Measurements from ENCODE around the gene DGLUCY.
"Not testable (repeated sequence)": the region's sequence is repeated elsewhere in the genome, so short reads cannot be mapped to it uniquely, and the experiment has no call there.

Gene DGLUCY

GRCh38 chr14:91177073-91178034 is 63.5 kb downstream of the DGLUCY start:
- H4K8ac ChIP-seq (ENCODE audit: low read depth, low read length): no peak overlapping the region
- peak overlapping the region; percentile 26 for H3K14ac ChIP-seq (ENCODE audit: low read length)
- peaks cover 2% of the 10 kb centered on the region for H3K9me3 ChIP-seq (ENCODE audit: insufficient read depth, low read depth, low read length)
- H2BK12ac ChIP-seq (ENCODE audit: low read length): no peak overlapping the region
- WGBS (ENCODE audit: extremely low coverage, insufficient coverage, insufficient read length): no CpG with 5 or more reads among the region's 16 CpGs
- H4K91ac ChIP-seq (ENCODE audit: low read depth, low read length): no peak overlapping the region
- no peaks in the 10 kb centered on the region for H3K79me2 ChIP-seq (ENCODE audit: control insufficient read depth, insufficient read depth, low read length, poor library complexity)
- H2AK5ac ChIP-seq (ENCODE audit: low read length): peak overlapping the region; percentile 15
- no peaks in the 10 kb centered on the region for H3K79me1 ChIP-seq (ENCODE audit: low read length)
- no peak overlapping the region for H4K12ac ChIP-seq (ENCODE audit: low read depth, low read length)
- H3K4me2 ChIP-seq (ENCODE audit: low read length): no peak overlapping the region
- H3K9ac ChIP-seq (ENCODE audit: low read length): no peak overlapping the region
- peak; percentile 45 to 82 for DNase-seq
- no peaks in the 10 kb centered on the region for H3K4me1 ChIP-seq (ENCODE audit: control insufficient read depth in 1 of 2, insufficient read depth in 2 of 2, low read length in 2 of 2)
- H2BK120ac ChIP-seq (ENCODE audit: insufficient read depth, low read length, poor library complexity): no peak overlapping the region
- no peak overlapping the region for H2BK5ac ChIP-seq (ENCODE audit: low read depth, low read length, poor library complexity)
- no peak overlapping the region for H3K4me3 ChIP-seq (ENCODE audit: low read depth, low read length)
- H3K27me3 ChIP-seq (ENCODE audit: insufficient read depth, low read length): no peaks in the 10 kb centered on the region
- no peak overlapping the region for H3K4ac ChIP-seq (ENCODE audit: low read depth, low read length)
- no peak overlapping the region for H3K18ac ChIP-seq (ENCODE audit: low read length)
- no peak overlapping the region for H2AFZ ChIP-seq (ENCODE audit: insufficient read depth, low read length, poor library complexity)
- no peak overlapping the region for H3K27ac ChIP-seq (ENCODE audit: low read depth, low read length)
- H3K36me3 ChIP-seq (ENCODE audit: control insufficient read depth in 1 of 2, insufficient read depth in 2 of 2, low read length in 2 of 2): no peaks in the 10 kb centered on the region
- H3K23ac ChIP-seq (ENCODE audit: low read length): no peak overlapping the region

GRCh38 chr14:91180611-91181010 is 66.7 kb downstream of the DGLUCY start:
- Histone ChIP-seq H3K27ac (ENCODE audit: low read depth, low read length) (no peak overlapping the region), H3K79me1 (ENCODE audit: low read length) (no peaks in the 10 kb centered on the region)

GRCh38 chr14:91182753-91183152 is 68.9 kb downstream of the DGLUCY start:
- not testable (repeated sequence) for H3K14ac ChIP-seq (ENCODE audit: low read length); H3K4me3 ChIP-seq (ENCODE audit: low read depth, low read length); H4K91ac ChIP-seq (ENCODE audit: low read depth, low read length); H2BK5ac ChIP-seq (ENCODE audit: low read depth, low read length, poor library complexity); H3K23ac ChIP-seq (ENCODE audit: low read length); H3K4me2 ChIP-seq (ENCODE audit: low read length); H2BK12ac ChIP-seq (ENCODE audit: low read length); DNase-seq; H2BK120ac ChIP-seq (ENCODE audit: insufficient read depth, low read length, poor library complexity); H3K36me3 ChIP-seq (ENCODE audit: control insufficient read depth in 1 of 2, insufficient read depth in 2 of 2, low read length in 2 of 2); H4K12ac ChIP-seq (ENCODE audit: low read depth, low read length); H3K9ac ChIP-seq (ENCODE audit: low read length); H3K18ac ChIP-seq (ENCODE audit: low read length); H3K79me2 ChIP-seq (ENCODE audit: control insufficient read depth, insufficient read depth, low read length, poor library complexity); H2AK5ac ChIP-seq (ENCODE audit: low read length); H3K27ac ChIP-seq (ENCODE audit: low read depth, low read length); H4K8ac ChIP-seq (ENCODE audit: low read depth, low read length); H3K79me1 ChIP-seq (ENCODE audit: low read length); H3K27me3 ChIP-seq (ENCODE audit: insufficient read depth, low read length); H3K4ac ChIP-seq (ENCODE audit: low read depth, low read length); H3K9me3 ChIP-seq (ENCODE audit: insufficient read depth, low read depth, low read length); H3K4me1 ChIP-seq (ENCODE audit: control insufficient read depth in 1 of 2, insufficient read depth in 2 of 2, low read length in 2 of 2); H2AFZ ChIP-seq (ENCODE audit: insufficient read depth, low read length, poor library complexity)
- no CpG with 5 or more reads among the region's 3 CpGs for WGBS (ENCODE audit: extremely low coverage, insufficient coverage, insufficient read length)

More at GRCh38 chr14:91180611-91181010, 66.7 kb downstream of the DGLUCY start:
- H2BK120ac ChIP-seq (ENCODE audit: insufficient read depth, low read length, poor library complexity): no peak overlapping the region
- H3K36me3 ChIP-seq (ENCODE audit: control insufficient read depth in 1 of 2, insufficient read depth in 2 of 2, low read length in 2 of 2): no peaks in the 10 kb centered on the region
- no peak overlapping the region for H4K12ac ChIP-seq (ENCODE audit: low read depth, low read length)
- H2BK12ac ChIP-seq (ENCODE audit: low read length): no peak overlapping the region
- H4K91ac ChIP-seq (ENCODE audit: low read depth, low read length): no peak overlapping the region
- H3K4me2 ChIP-seq (ENCODE audit: low read length): no peak overlapping the region
- no peak overlapping the region for H4K8ac ChIP-seq (ENCODE audit: low read depth, low read length)
- no peak for DNase-seq
- H3K4me1 ChIP-seq (ENCODE audit: control insufficient read depth in 1 of 2, insufficient read depth in 2 of 2, low read length in 2 of 2): no peaks in the 10 kb centered on the region
- no peak overlapping the region for H2AFZ ChIP-seq (ENCODE audit: insufficient read depth, low read length, poor library complexity)
- H3K27me3 ChIP-seq (ENCODE audit: insufficient read depth, low read length): no peaks in the 10 kb centered on the region
- no peak overlapping the region for H2BK5ac ChIP-seq (ENCODE audit: low read depth, low read length, poor library complexity)
- no peak overlapping the region for H2AK5ac ChIP-seq (ENCODE audit: low read length)
- WGBS (ENCODE audit: extremely low coverage, insufficient coverage, insufficient read length): no CpG with 5 or more reads among the region's 2 CpGs
- no peak overlapping the region for H3K4me3 ChIP-seq (ENCODE audit: low read depth, low read length)
- no peak overlapping the region for H3K18ac ChIP-seq (ENCODE audit: low read length)
- no peak overlapping the region for H3K14ac ChIP-seq (ENCODE audit: low read length)
- no peak overlapping the region for H3K9ac ChIP-seq (ENCODE audit: low read length)
- no peaks in the 10 kb centered on the region for H3K79me2 ChIP-seq (ENCODE audit: control insufficient read depth, insufficient read depth, low read length, poor library complexity)
- H3K23ac ChIP-seq (ENCODE audit: low read length): no peak overlapping the region
- no peak overlapping the region for H3K4ac ChIP-seq (ENCODE audit: low read depth, low read length)
- no peaks in the 10 kb centered on the region for H3K9me3 ChIP-seq (ENCODE audit: insufficient read depth, low read depth, low read length)

- Histone ChIP-seq H3K23ac (ENCODE audit: low read length) (no peak overlapping the region), H3K4me1 (ENCODE audit: control insufficient read depth in 1 of 2, insufficient read depth in 2 of 2, low read length in 2 of 2) (no peaks in the 10 kb centered on the region), H2BK120ac (ENCODE audit: insufficient read depth, low read length, poor library complexity) (no peak overlapping the region), H4K12ac (ENCODE audit: low read depth, low read length) (no peak overlapping the region), H4K8ac (ENCODE audit: low read depth, low read length) (no peak overlapping the region), H3K18ac (ENCODE audit: low read length) (no peak overlapping the region), H3K9ac (ENCODE audit: low read length) (no peak overlapping the region), H3K27ac (ENCODE audit: low read depth, low read length) (no peak overlapping the region), H3K9me3 (ENCODE audit: insufficient read depth, low read depth, low read length) (no peaks in the 10 kb centered on the region), H3K79me2 (ENCODE audit: control insufficient read depth, insufficient read depth, low read length, poor library complexity) (no peaks in the 10 kb centered on the region), H2BK5ac (ENCODE audit: low read depth, low read length, poor library complexity) (no peak overlapping the region), H3K4me3 (ENCODE audit: low read depth, low read length) (no peak overlapping the region), H3K4ac (ENCODE audit: low read depth, low read length) (no peak overlapping the region), H2BK12ac (ENCODE audit: low read length) (no peak overlapping the region), H3K79me1 (ENCODE audit: low read length) (no peaks in the 10 kb centered on the region), H3K14ac (ENCODE audit: low read length) (no peak overlapping the region), H3K36me3 (ENCODE audit: control insufficient read depth in 1 of 2, insufficient read depth in 2 of 2, low read length in 2 of 2) (peaks cover 2 to 3% of the 10 kb centered on the region in 2 experiments), H3K4me2 (ENCODE audit: low read length) (no peak overlapping the region), H3K27me3 (ENCODE audit: insufficient read depth, low read length) (no peaks in the 10 kb centered on the region), H4K91ac (ENCODE audit: low read depth, low read length) (no peak overlapping the region), H2AFZ (ENCODE audit: insufficient read depth, low read length, poor library complexity) (no peak overlapping the region), H2AK5ac (ENCODE audit: low read length) (no peak overlapping the region)
- DNase-seq: no peak
Observed at GRCh38 chr14:91184559-91184958, 70.7 kb downstream of the DGLUCY start.

Data from trophoblast cell (in vitro differentiated cells and primary cell).